Fibroblast of skin of scalp (primary cell): ENCODE measurements around the gene PRG3. TPM values are rescaled to one million over a fixed set of nuclear protein-coding genes. Genes with fewer than 3 reads are reported as not detected.
A peak's percentile ranks its signal among the peaks of the same experiment; 100 is the strongest.

ENCODE experiments used
- DNase-seq: peaks from one replicate; pipeline ENCODE4 v3.0.0-alpha.2; 2013
- polyA plus RNA-seq, 2 experiments: library from polyadenylated mRNA; unstranded; fragments of 120-200 nt; gene quantifications; one replicate each; pipeline ENCODE4 v1.2.1, GENCODE V29; 2013; ENCODE audit not compliant: insufficient read length in 2 of 2

Gene PRG3
- not detected for polyA plus RNA-seq (2013, experiment 1 of 2; ENCODE audit: insufficient read length)
- polyA plus RNA-seq (2013, experiment 2 of 2; ENCODE audit: insufficient read length): not detected

- DNase-seq: no peak
Measured at GRCh38 chr11:57380975-57381374, at the start of gene PRG3. TSS of gene PRG3 (minus strand) at chr11:57381150. CDS start at chr11:57380708, 442 bp downstream.

GRCh38 chr11:57429946-57430345 lies 49.0 kb upstream of the PRG3 start:
- DNase-seq: no peak

GRCh38 chr11:57428643-57429042 lies 47.7 kb upstream of the PRG3 start:
- no peak for DNase-seq

- no peak for DNase-seq
Measured at GRCh38 chr11:57427727-57428082, 46.8 kb upstream of the PRG3 start.

GRCh38 chr11:57426929-57427726 lies 46.2 kb upstream of the PRG3 start, which contains the start of gene SLC43A3:
TSS of gene SLC43A3 (minus strand) at chr11:57427121. CDS start at chr11:57426172, 949 bp downstream.
- DNase-seq: peak; percentile 95

- DNase-seq: no peak
Measured at GRCh38 chr11:57426439-57426928, 45.5 kb upstream of the PRG3 start.

- peak; percentile 14 for DNase-seq
Measured at GRCh38 chr11:57425565-57426438, 44.9 kb upstream of the PRG3 start.

GRCh38 chr11:57424792-57425564 lies 44.0 kb upstream of the PRG3 start:
- peak; percentile 85 for DNase-seq

GRCh38 chr11:57424137-57424791 lies 43.3 kb upstream of the PRG3 start:
- no peak for DNase-seq

GRCh38 chr11:57422669-57423068 lies 41.7 kb upstream of the PRG3 start:
- no peak for DNase-seq

- no peak for DNase-seq
Measured at GRCh38 chr11:57421805-57422204, 40.9 kb upstream of the PRG3 start.

- DNase-seq: no peak
Measured at GRCh38 chr11:57421066-57421465, 40.1 kb upstream of the PRG3 start.

GRCh38 chr11:57419146-57419545 lies 38.2 kb upstream of the PRG3 start:
- no peak for DNase-seq

- DNase-seq: no peak
Measured at GRCh38 chr11:57418131-57418530, 37.2 kb upstream of the PRG3 start.

- DNase-seq: no peak
Measured at GRCh38 chr11:57417056-57417455, 36.1 kb upstream of the PRG3 start.

- no peak for DNase-seq
Measured at GRCh38 chr11:57416436-57416835, 35.5 kb upstream of the PRG3 start.

- no peak for DNase-seq
Measured at GRCh38 chr11:57414612-57415212, 33.8 kb upstream of the PRG3 start.

- DNase-seq: no peak
Measured at GRCh38 chr11:57413681-57414080, 32.7 kb upstream of the PRG3 start.

GRCh38 chr11:57410287-57410686 lies 29.3 kb upstream of the PRG3 start:
- peak; percentile 75 for DNase-seq

- no peak for DNase-seq
Measured at GRCh38 chr11:57409321-57410100, 28.6 kb upstream of the PRG3 start.

GRCh38 chr11:57408771-57409170 lies 27.8 kb upstream of the PRG3 start:
- DNase-seq: no peak
